Measurements from ENCODE around the gene SULT4A1.

The SULT4A1 gene

GRCh38 chr22:43792905-43793304 lies 69.4 kb downstream of the SULT4A1 start:
- Histone ChIP-seq H3K9me3 (ENCODE audit: insufficient read depth, low read length, severe bottlenecking) (no peaks in the 10 kb centered on the region), H3K27me3 (ENCODE audit: insufficient read depth, low read length, poor library complexity) (peaks cover 3% of the 10 kb centered on the region), H3K4me2 (ENCODE audit: insufficient read depth, low read length) (no peak overlapping the region), H4K20me1 (ENCODE audit: insufficient read depth, low read length) (no peaks in the 10 kb centered on the region), H3K27ac (ENCODE audit: low read length) (no peak overlapping the region), H2AFZ (ENCODE audit: low read depth, low read length) (no peak overlapping the region), H3K4me3 (ENCODE audit: low read depth in 1 of 2, low read length in 2 of 2) (no peak overlapping the region), H3K4me1 (ENCODE audit: insufficient read depth, low read length) (no peaks in the 10 kb centered on the region), H3K36me3 (ENCODE audit: insufficient read depth, low read length) (no peaks in the 10 kb centered on the region), H3K9ac (ENCODE audit: low read depth, low read length) (no peak overlapping the region), H3K79me2 (ENCODE audit: insufficient read depth, low read length) (no peaks in the 10 kb centered on the region)
- DNase-seq: no peak
- no peak for ATAC-seq (ENCODE audit: insufficient read depth, low read depth)
- TF ChIP-seq EZH2 (IDR thresholded peaks at IDR 0.05; ENCODE audit: borderline replicate concordance, low read depth, low read length, severe bottlenecking): no peak
- TF ChIP-seq, protein P1, sequence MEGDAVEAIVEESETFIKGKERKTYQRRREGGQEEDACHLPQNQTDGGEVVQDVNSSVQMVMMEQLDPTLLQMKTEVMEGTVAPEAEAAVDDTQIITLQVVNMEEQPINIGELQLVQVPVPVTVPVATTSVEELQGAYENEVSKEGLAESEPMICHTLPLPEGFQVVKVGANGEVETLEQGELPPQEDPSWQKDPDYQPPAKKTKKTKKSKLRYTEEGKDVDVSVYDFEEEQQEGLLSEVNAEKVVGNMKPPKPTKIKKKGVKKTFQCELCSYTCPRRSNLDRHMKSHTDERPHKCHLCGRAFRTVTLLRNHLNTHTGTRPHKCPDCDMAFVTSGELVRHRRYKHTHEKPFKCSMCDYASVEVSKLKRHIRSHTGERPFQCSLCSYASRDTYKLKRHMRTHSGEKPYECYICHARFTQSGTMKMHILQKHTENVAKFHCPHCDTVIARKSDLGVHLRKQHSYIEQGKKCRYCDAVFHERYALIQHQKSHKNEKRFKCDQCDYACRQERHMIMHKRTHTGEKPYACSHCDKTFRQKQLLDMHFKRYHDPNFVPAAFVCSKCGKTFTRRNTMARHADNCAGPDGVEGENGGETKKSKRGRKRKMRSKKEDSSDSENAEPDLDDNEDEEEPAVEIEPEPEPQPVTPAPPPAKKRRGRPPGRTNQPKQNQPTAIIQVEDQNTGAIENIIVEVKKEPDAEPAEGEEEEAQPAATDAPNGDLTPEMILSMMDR (IDR thresholded peaks at IDR 0.05; ENCODE audit: borderline replicate concordance, extremely low read depth, low read length, poor library complexity, severe bottlenecking): no peak

DNA sequence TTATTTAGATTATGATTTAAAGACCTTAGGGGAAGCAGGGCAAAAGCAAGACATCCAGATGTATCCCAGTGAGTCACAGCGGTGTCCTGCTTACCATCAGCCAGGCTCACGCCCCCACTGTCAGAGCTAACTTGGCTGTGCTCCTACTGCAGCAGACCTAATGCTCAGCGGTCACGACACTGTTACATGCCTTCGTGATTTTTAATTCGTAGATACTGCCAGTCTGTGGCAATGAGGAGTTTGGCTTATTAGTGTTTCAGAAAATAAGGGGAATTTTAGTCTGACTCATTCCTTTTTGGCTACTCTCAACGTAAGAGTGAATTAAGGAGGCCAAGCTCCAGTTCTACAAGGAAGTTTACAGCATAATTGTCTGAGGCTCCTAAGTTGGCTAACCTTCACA lies 72.9 kb downstream of the SULT4A1 start:
- H3K9ac ChIP-seq (ENCODE audit: low read depth, low read length): no peak overlapping the region
- no peaks in the 10 kb centered on the region for H4K20me1 ChIP-seq (ENCODE audit: insufficient read depth, low read length)
- no peaks in the 10 kb centered on the region for H3K36me3 ChIP-seq (ENCODE audit: insufficient read depth, low read length)
- peaks cover 3% of the 10 kb centered on the region for H3K27me3 ChIP-seq (ENCODE audit: insufficient read depth, low read length, poor library complexity)
- H3K4me3 ChIP-seq (ENCODE audit: low read depth in 1 of 2, low read length in 2 of 2): no peak overlapping the region
- no peaks in the 10 kb centered on the region for H3K4me1 ChIP-seq (ENCODE audit: insufficient read depth, low read length)
- no peak overlapping the region for H3K4me2 ChIP-seq (ENCODE audit: insufficient read depth, low read length)
- no peaks in the 10 kb centered on the region for H3K79me2 ChIP-seq (ENCODE audit: insufficient read depth, low read length)
- no peaks in the 10 kb centered on the region for H3K9me3 ChIP-seq (ENCODE audit: insufficient read depth, low read length, severe bottlenecking)
- H2AFZ ChIP-seq (ENCODE audit: low read depth, low read length): no peak overlapping the region
- DNase-seq (no peak), ATAC-seq (ENCODE audit: insufficient read depth, low read depth) (no peak)
- no peak overlapping the region for H3K27ac ChIP-seq (ENCODE audit: low read length)
- TF ChIP-seq EZH2 (IDR thresholded peaks at IDR 0.05; ENCODE audit: borderline replicate concordance, low read depth, low read length, severe bottlenecking): no peak
- TF ChIP-seq, protein P1 (IDR thresholded peaks at IDR 0.05; ENCODE audit: borderline replicate concordance, extremely low read depth, low read length, poor library complexity, severe bottlenecking): no peak

- TF ChIP-seq, protein P1 (IDR thresholded peaks at IDR 0.05; ENCODE audit: borderline replicate concordance, extremely low read depth, low read length, poor library complexity, severe bottlenecking): no peak
- TF ChIP-seq EZH2 (IDR thresholded peaks at IDR 0.05; ENCODE audit: borderline replicate concordance, low read depth, low read length, severe bottlenecking): no peak
- Histone ChIP-seq H3K4me1 (ENCODE audit: insufficient read depth, low read length) (no peaks in the 10 kb centered on the region), H4K20me1 (ENCODE audit: insufficient read depth, low read length) (no peaks in the 10 kb centered on the region), H3K9me3 (ENCODE audit: insufficient read depth, low read length, severe bottlenecking) (no peaks in the 10 kb centered on the region), H3K36me3 (ENCODE audit: insufficient read depth, low read length) (no peaks in the 10 kb centered on the region), H3K4me2 (ENCODE audit: insufficient read depth, low read length) (no peak overlapping the region), H3K4me3 (ENCODE audit: low read depth in 1 of 2, low read length in 2 of 2) (no peak overlapping the region), H3K27me3 (ENCODE audit: insufficient read depth, low read length, poor library complexity) (peaks cover 9% of the 10 kb centered on the region), H3K27ac (ENCODE audit: low read length) (no peak overlapping the region), H3K9ac (ENCODE audit: low read depth, low read length) (no peak overlapping the region), H2AFZ (ENCODE audit: low read depth, low read length) (no peak overlapping the region), H3K79me2 (ENCODE audit: insufficient read depth, low read length) (no peaks in the 10 kb centered on the region)
- ATAC-seq (ENCODE audit: insufficient read depth, low read depth) (no peak), DNase-seq (no peak)
Measured at GRCh38 chr22:43783777-43784176, 78.5 kb downstream of the SULT4A1 start.

DNA sequence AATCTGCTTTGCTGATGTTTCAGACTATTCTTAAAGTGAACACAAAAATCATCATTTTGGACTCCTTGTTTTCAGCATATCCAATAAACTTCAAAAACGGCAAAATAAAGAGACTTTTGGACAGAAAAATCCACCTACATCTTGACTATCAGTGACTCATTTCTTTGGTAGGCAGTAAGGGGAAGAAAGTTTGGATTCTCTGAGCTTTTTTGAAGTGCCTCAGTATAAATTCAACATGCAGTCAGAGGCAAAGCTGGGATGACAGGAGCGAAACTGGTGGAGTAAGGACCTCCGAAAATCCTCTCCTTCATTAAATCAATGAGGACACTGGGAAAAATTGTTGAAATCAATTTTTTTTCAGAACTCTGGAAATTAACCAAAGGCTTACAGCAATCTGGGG lies 79.9 kb downstream of the SULT4A1 start:
- TF ChIP-seq EZH2 (IDR thresholded peaks at IDR 0.05; ENCODE audit: borderline replicate concordance, low read depth, low read length, severe bottlenecking): no peak
- TF ChIP-seq, protein P1 (IDR thresholded peaks at IDR 0.05; ENCODE audit: borderline replicate concordance, extremely low read depth, low read length, poor library complexity, severe bottlenecking): no peak
- H3K79me2 ChIP-seq (ENCODE audit: insufficient read depth, low read length): no peaks in the 10 kb centered on the region
- no peak overlapping the region for H3K9ac ChIP-seq (ENCODE audit: low read depth, low read length)
- DNase-seq (no peak), ATAC-seq (ENCODE audit: insufficient read depth, low read depth) (no peak)
- no peak overlapping the region for H2AFZ ChIP-seq (ENCODE audit: low read depth, low read length)
- H4K20me1 ChIP-seq (ENCODE audit: insufficient read depth, low read length): no peaks in the 10 kb centered on the region
- no peak overlapping the region for H3K4me2 ChIP-seq (ENCODE audit: insufficient read depth, low read length)
- H3K9me3 ChIP-seq (ENCODE audit: insufficient read depth, low read length, severe bottlenecking): no peaks in the 10 kb centered on the region
- H3K36me3 ChIP-seq (ENCODE audit: insufficient read depth, low read length): no peaks in the 10 kb centered on the region
- no peak overlapping the region for H3K27ac ChIP-seq (ENCODE audit: low read length)
- H3K27me3 ChIP-seq (ENCODE audit: insufficient read depth, low read length, poor library complexity): peaks cover 9% of the 10 kb centered on the region
- no peak overlapping the region for H3K4me3 ChIP-seq (ENCODE audit: low read depth in 1 of 2, low read length in 2 of 2)
- H3K4me1 ChIP-seq (ENCODE audit: insufficient read depth, low read length): no peaks in the 10 kb centered on the region

Data from DND-41 (cell line).